Stimulated activated naive B cell treated with anti-CD40 and anti-IgM and Interleukin-4, amounts not matched to agents 10 μg/mL and 1 μg/mL and 100 μg/mL, for 72 hours (primary cell): ENCODE data around the gene SLC39A11.

Experiments
- ATAC-seq, 2 donors: fragments of 150-1000 bp; cut with Tn5 transposase; replicated peaks; 2 replicates each; pipeline ENCODE4 v1.10.0; 2021; ENCODE audit warnings: moderate library complexity in 1 of 2
- DNase-seq: peaks from one replicate; pipeline ENCODE4 v3.0.0; 2021
- H3K27ac Mint-ChIP-seq: one replicate; pipeline ENCODE4 v1.8.0; 2022; ENCODE audit warnings: mild to moderate bottlenecking, mixed read lengths
- H3K27me3 Mint-ChIP-seq, 2 donors: one replicate each; pipeline ENCODE4 v1.8.0; 2022; ENCODE audit warnings: mixed read lengths in 2 of 2
- H3K36me3 Mint-ChIP-seq, 2 donors: one replicate each; pipeline ENCODE4 v1.8.0; 2022; ENCODE audit warnings: mixed read lengths in 2 of 2, mild to moderate bottlenecking in 1 of 2
- H3K4me1 Mint-ChIP-seq, 2 donors: one replicate each; pipeline ENCODE4 v1.8.0; 2022; ENCODE audit warnings: mixed read lengths in 2 of 2, mild to moderate bottlenecking in 1 of 2
- H3K4me3 Mint-ChIP-seq, 2 donors: one replicate each; pipeline ENCODE4 v1.8.0; 2022; ENCODE audit warnings: mild to moderate bottlenecking in 2 of 2, mixed read lengths in 2 of 2, moderate library complexity in 1 of 2
- H3K9me3 Mint-ChIP-seq, 2 donors: one replicate each; pipeline ENCODE4 v1.8.0; 2022; ENCODE audit warnings: mixed read lengths in 2 of 2, mild to moderate bottlenecking in 1 of 2

The SLC39A11 gene

DNA sequence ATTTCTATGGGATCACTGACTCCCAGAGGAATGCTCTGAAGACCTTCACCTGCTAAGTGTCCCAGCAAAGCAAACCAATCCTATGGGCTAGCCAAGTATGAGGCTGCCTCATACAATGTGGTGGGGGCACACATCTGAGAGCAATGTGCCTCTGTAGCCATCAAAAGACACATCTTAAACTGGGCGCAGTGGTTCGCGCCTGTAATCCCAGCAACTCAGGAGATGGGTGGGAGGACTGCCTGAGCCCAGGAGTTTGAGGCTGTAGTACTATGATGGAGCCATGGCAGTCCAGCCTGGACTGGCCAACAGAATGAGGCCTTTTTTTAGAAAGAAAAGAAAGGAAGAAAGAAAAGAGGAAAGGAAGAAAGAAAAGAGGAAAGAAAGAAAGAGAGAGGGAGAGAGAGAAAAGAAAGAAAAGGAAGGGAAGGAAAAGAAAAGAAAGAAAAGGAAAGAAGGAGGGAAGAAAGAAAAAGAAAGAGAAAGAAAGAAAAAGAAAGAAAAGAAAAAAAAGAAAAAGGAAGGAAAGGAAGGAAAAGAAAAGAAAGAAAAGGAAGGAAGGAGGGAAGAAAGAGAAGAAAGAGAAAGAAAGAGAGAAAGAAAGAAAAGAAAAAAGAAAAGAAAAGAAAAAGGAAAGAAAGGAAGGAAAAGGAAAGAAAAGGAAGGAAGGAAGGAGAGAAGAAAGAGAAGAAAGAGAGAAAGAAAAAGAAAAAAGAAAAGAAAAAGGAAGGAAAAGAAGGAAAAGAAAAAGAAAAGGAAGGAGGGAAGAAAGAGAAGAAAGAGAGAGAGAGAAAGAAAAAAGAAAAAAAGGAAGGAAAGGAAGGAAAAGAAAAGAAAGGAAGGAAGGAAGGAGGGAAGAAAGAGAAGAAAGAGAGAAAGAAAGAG lies 430.3 kb downstream of the SLC39A11 start:
- Mint-ChIP-seq H3K36me3 (peaks cover 11 to 21% of the 10 kb centered on the region in 2 donors), H3K4me3 (no peak overlapping the region), H3K9me3 (no peaks in the 10 kb centered on the region), H3K27ac (no peak overlapping the region), H3K4me1 (peaks cover 0 to 3% of the 10 kb centered on the region in 2 donors), H3K27me3 (no peaks in the 10 kb centered on the region)
- no peak for ATAC-seq
- DNase-seq, result no peak

- H3K4me1 Mint-ChIP-seq, result peaks cover 0 to 3% of the 10 kb centered on the region in 2 donors
- no peaks in the 10 kb centered on the region for H3K27me3 Mint-ChIP-seq
- H3K4me3 Mint-ChIP-seq, result no peak overlapping the region
These were observed 431.2 kb downstream of the SLC39A11 start for GRCh38 chr17:72661116-72661944.

DNA sequence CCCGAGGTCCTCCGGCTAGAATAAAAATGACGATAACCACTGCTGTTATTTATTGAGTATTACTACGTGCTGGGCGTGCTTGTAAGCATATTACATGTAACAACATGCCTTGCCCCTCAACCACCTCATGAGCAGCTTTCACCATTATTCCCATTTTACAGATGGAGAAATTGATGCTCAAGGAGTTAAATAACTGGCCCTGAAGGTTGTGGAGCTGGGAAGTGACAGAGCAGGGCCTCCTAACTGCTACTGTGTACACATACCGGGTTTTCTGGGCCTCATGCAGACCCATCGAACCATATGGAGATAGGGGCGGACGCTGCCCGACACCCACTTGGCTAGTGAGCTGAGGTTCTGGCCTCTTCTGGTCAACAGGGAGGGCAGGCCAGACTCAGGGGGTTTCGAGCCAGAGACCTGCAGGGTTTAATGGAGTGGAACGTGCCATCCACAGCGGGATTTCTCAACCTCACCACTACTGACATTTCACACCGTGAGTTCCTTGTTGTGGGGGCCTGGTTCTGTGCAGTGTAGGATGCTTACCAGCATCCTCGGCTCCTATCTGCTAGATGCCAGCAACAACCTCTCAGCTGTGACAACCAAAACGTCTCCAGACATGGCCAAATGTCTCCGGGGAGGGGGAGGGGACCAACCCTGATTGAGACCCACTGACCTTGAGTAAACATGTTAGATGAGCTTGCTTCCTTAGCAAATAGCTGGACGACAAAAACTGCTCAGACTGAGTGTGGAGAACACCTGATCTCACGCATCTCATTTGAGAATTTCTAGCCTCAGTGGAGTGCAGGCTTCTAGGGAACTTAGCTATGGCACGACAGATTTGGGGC lies 432.0 kb downstream of the SLC39A11 start:
- Mint-ChIP-seq H3K36me3 (peaks cover 6 to 14% of the 10 kb centered on the region in 2 donors), H3K4me1 (peaks cover 0 to 6% of the 10 kb centered on the region in 2 donors), H3K27ac (no peak overlapping the region), H3K27me3 (no peaks in the 10 kb centered on the region), H3K4me3 (no peak overlapping the region), H3K9me3 (no peaks in the 10 kb centered on the region)
- no peak for ATAC-seq
- DNase-seq, result no peak

More at GRCh38 chr17:72661116-72661944, 431.2 kb downstream of the SLC39A11 start:
- peaks cover 6 to 15% of the 10 kb centered on the region in 2 donors for H3K36me3 Mint-ChIP-seq
- ATAC-seq (no peak), DNase-seq (no peak)
- H3K27ac Mint-ChIP-seq, result no peak overlapping the region
- H3K9me3 Mint-ChIP-seq, result no peaks in the 10 kb centered on the region

DNA sequence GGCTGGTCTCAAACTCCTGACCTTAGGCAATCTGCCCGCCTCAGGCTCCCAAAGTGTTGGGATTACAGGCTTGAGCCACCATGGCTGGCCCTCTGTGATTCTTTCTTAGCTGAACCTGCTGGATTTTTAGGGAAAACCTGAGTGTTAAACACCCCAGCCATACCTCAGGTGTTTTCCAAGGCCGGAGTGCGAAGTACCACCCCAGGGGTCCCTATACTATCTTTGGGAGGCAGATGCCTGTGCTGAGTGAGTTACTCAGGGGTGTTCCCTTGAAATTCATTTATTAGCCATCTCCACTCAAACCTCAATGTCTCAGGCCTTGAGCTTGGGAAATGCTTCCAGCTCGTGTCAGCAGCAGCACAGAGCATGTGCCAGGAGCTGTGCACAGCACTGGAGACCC lies 432.7 kb downstream of the SLC39A11 start:
- ATAC-seq (no peak), DNase-seq (no peak)
- Mint-ChIP-seq H3K9me3 (no peaks in the 10 kb centered on the region), H3K4me3 (no peak overlapping the region), H3K27ac (no peak overlapping the region), H3K36me3 (peaks cover 6 to 13% of the 10 kb centered on the region in 2 donors), H3K27me3 (no peaks in the 10 kb centered on the region), H3K4me1 (peaks cover 0 to 6% of the 10 kb centered on the region in 2 donors)

DNA sequence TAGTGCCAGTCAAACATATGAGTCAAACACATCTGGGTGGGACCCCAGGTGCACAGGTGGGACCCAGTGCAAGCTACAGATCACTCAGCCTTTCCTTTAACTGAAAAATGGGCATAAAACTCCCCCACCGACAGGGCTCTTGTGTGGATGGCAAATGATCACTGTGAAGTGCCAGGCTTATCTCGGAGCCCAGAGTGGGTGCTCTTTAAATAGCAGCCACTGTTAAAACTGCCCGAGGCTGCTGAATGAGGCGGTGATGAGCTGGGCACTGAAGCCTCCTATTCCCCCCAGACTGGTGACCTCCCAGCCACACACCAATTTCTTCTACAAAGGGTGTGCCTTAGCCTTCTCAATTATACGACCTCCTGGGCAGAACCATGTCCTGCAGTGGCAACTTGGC lies 433.8 kb downstream of the SLC39A11 start:
- Mint-ChIP-seq H3K27ac (no peak overlapping the region), H3K36me3 (peaks cover 4 to 9% of the 10 kb centered on the region in 2 donors), H3K9me3 (no peaks in the 10 kb centered on the region), H3K27me3 (no peaks in the 10 kb centered on the region), H3K4me1 (peaks cover 0 to 6% of the 10 kb centered on the region in 2 donors), H3K4me3 (no peak overlapping the region)
- ATAC-seq (no peak), DNase-seq (no peak)

- Mint-ChIP-seq H3K4me3 (no peak overlapping the region), H3K27ac (no peak overlapping the region), H3K27me3 (no peaks in the 10 kb centered on the region), H3K9me3 (no peaks in the 10 kb centered on the region), H3K4me1 (peaks cover 0 to 6% of the 10 kb centered on the region in 2 donors), H3K36me3 (peaks cover 4 to 9% of the 10 kb centered on the region in 2 donors)
- ATAC-seq (no peak), DNase-seq (no peak)
These were observed 434.8 kb downstream of the SLC39A11 start for GRCh38 chr17:72657467-72658317.

GRCh38 chr17:72656130-72656763 lies 436.2 kb downstream of the SLC39A11 start:
- ATAC-seq, result no peak
- H3K36me3 Mint-ChIP-seq, result peaks cover 2 to 7% of the 10 kb centered on the region in 2 donors
- H3K27me3 Mint-ChIP-seq, result no peaks in the 10 kb centered on the region
- no peaks in the 10 kb centered on the region for H3K9me3 Mint-ChIP-seq
- H3K4me1 Mint-ChIP-seq, result peaks cover 0 to 6% of the 10 kb centered on the region in 2 donors
- H3K4me3 Mint-ChIP-seq, result no peak overlapping the region
- no peak for DNase-seq
- H3K27ac Mint-ChIP-seq, result no peak overlapping the region

GRCh38 chr17:72654706-72655105 lies 437.8 kb downstream of the SLC39A11 start:
- Mint-ChIP-seq H3K36me3 (peaks cover 2 to 3% of the 10 kb centered on the region in 2 donors), H3K4me1 (peaks cover 0 to 11% of the 10 kb centered on the region in 2 donors), H3K4me3 (no peak overlapping the region), H3K27ac (no peak overlapping the region), H3K9me3 (no peaks in the 10 kb centered on the region), H3K27me3 (no peaks in the 10 kb centered on the region)
- ATAC-seq (no peak), DNase-seq (no peak)

DNA sequence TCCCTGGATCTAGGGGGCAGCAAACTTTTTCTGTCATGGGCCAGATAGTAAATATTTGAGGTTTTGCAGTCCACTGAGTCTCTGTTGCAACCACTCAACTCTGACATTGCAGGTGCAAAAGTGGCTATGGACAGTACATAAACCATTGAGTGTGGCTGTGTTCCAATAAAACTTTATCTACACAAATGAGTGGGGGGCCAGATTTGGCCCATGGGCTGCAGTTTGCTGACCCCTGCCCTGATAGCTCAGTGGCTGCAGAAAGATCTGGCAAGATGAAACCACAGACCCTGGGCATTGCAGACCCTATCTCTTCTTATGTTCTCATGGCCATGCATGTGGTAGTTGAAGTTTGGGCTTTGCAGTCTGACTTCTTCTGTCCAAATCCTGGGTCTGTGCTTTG lies 440.5 kb downstream of the SLC39A11 start:
- H3K36me3 Mint-ChIP-seq, result peaks cover 15 to 18% of the 10 kb centered on the region in 2 donors
- no peak overlapping the region for H3K4me3 Mint-ChIP-seq
- no peaks in the 10 kb centered on the region for H3K9me3 Mint-ChIP-seq
- H3K27me3 Mint-ChIP-seq, result no peaks in the 10 kb centered on the region
- DNase-seq (no peak), ATAC-seq (no peak)
- H3K4me1 Mint-ChIP-seq, result peaks cover 0 to 8% of the 10 kb centered on the region in 2 donors
- no peak overlapping the region for H3K27ac Mint-ChIP-seq

DNA sequence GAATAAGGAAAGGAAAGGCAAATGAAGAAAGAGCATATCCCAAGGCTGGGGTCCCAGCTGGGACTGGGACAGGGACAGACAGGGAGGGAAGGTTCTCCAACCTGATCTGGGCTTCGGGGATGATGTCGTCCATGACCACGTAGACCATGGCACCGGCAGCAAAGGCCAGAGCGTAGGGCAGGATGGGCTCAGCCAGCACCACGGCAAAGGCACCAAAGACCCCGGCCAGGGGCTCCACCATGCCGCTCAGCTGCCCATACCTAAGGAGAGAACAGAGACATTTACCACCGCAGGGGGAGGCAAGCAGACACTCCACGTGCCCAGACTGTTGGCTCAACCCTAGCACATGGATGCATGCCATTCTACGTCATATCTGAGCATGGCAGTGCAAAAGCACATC lies 443.8 kb downstream of the SLC39A11 start:
- no peak overlapping the region for H3K27ac Mint-ChIP-seq
- no peak for ATAC-seq
- no peaks in the 10 kb centered on the region for H3K9me3 Mint-ChIP-seq
- H3K4me3 Mint-ChIP-seq, result no peak overlapping the region
- H3K36me3 Mint-ChIP-seq, result peaks cover 29 to 41% of the 10 kb centered on the region in 2 donors
- DNase-seq, result no peak
- no peaks in the 10 kb centered on the region for H3K27me3 Mint-ChIP-seq
- peaks cover 0 to 5% of the 10 kb centered on the region in 2 donors for H3K4me1 Mint-ChIP-seq

GRCh38 chr17:72646176-72646575 lies 446.3 kb downstream of the SLC39A11 start:
- ATAC-seq (no peak), DNase-seq (no peak)
- no peak overlapping the region for H3K4me3 Mint-ChIP-seq
- peaks cover 0 to 5% of the 10 kb centered on the region in 2 donors for H3K4me1 Mint-ChIP-seq
- peaks cover 30 to 46% of the 10 kb centered on the region in 2 donors for H3K36me3 Mint-ChIP-seq
- peaks cover 2 to 3% of the 10 kb centered on the region in 2 donors for H3K27me3 Mint-ChIP-seq
- no peaks in the 10 kb centered on the region for H3K9me3 Mint-ChIP-seq
- no peak overlapping the region for H3K27ac Mint-ChIP-seq

GRCh38 chr17:72644492-72644891 lies 448.0 kb downstream of the SLC39A11 start:
- Mint-ChIP-seq H3K4me3 (no peak overlapping the region), H3K4me1 (no peaks in the 10 kb centered on the region), H3K36me3 (peaks cover 33 to 52% of the 10 kb centered on the region in 2 donors), H3K27ac (no peak overlapping the region), H3K9me3 (no peaks in the 10 kb centered on the region), H3K27me3 (peaks cover 13 to 17% of the 10 kb centered on the region in 2 donors)
- DNase-seq (no peak), ATAC-seq (no peak)
